Right lobe of liver (tissue), 4 donors: ENCODE measurements around the gene GIPC2.

Source experiments
- CTCF ChIP-seq, 4 donors: fragments of 200-600 bp in 3 of 4; fragments of 450-650 bp in 1 of 4; IDR thresholded peaks; one replicate each; pipeline versions ENCODE4 v1.5.1 to v1.8.0; 2016 to 2022; ENCODE audit warnings: antibody characterized with exemption in 4 of 4, mild to moderate bottlenecking in 2 of 4
- POLR2A ChIP-seq: fragments of 450-650 bp; IDR thresholded peaks from one replicate; pipeline ENCODE4 v1.6.1; 2017; ENCODE audit warnings: antibody characterized with exemption, mild to moderate bottlenecking
- donor health status: DM: no; HTN: no; CAD: no.
- donor health status: DM: no; HTN: no; CAD: no.
- donor health status: DM: no; HTN: yes; CAD: no.

GRCh38 chr1:78003070-78003746, 42.6 kb upstream of the GIPC2 start:
- TF ChIP-seq POLR2A = no peak
- TF ChIP-seq CTCF (IDR thresholded peaks at IDR 0.05) = no peak
